GM13976 (cell line): Measurements from ENCODE around the gene ACCS.

ENCODE experiments used
- DNase-seq: peaks from one replicate; pipeline ENCODE4 v3.0.0; 2012; ENCODE audit warnings: low spot score
- in situ Hi-C: fragments of 300-500 bp; cut with MboI; formaldehyde crosslinking; loops from one replicate; pipeline ENCODE4 v1.12.0; 2022; ENCODE audit warnings: low sequenced_read_pairs, mixed read lengths, inconsistent platforms; ENCODE audit not compliant: unreplicated experiment
- TF ChIP-seq, protein P1 (sequence below): IDR thresholded peaks from 2 replicates; pipeline ENCODE4 v1.5.1; 2012; ENCODE audit warnings: borderline replicate concordance, mild to moderate bottlenecking; ENCODE audit not compliant: insufficient read depth; ENCODE audit errors: extremely low read depth, missing control alignments, control extremely low read depth

ACCS gene

GRCh38 chr11:44032299-44033085, 33.6 kb upstream of the ACCS start:
- DNase-seq, result no peak
- TF ChIP-seq, protein P1, sequence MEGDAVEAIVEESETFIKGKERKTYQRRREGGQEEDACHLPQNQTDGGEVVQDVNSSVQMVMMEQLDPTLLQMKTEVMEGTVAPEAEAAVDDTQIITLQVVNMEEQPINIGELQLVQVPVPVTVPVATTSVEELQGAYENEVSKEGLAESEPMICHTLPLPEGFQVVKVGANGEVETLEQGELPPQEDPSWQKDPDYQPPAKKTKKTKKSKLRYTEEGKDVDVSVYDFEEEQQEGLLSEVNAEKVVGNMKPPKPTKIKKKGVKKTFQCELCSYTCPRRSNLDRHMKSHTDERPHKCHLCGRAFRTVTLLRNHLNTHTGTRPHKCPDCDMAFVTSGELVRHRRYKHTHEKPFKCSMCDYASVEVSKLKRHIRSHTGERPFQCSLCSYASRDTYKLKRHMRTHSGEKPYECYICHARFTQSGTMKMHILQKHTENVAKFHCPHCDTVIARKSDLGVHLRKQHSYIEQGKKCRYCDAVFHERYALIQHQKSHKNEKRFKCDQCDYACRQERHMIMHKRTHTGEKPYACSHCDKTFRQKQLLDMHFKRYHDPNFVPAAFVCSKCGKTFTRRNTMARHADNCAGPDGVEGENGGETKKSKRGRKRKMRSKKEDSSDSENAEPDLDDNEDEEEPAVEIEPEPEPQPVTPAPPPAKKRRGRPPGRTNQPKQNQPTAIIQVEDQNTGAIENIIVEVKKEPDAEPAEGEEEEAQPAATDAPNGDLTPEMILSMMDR, result no peak
- in situ Hi-C loops, result no loop called here

- in situ Hi-C loops, result no loop called here
- TF ChIP-seq, protein P1, result no peak
- no peak for DNase-seq
Measured at GRCh38 chr11:44033411-44033850, 32.6 kb upstream of the ACCS start.

GRCh38 chr11:44033856-44034255, 32.2 kb upstream of the ACCS start:
- no peak for DNase-seq
- in situ Hi-C loops, result no loop called here
- TF ChIP-seq, protein P1, result no peak

DNA sequence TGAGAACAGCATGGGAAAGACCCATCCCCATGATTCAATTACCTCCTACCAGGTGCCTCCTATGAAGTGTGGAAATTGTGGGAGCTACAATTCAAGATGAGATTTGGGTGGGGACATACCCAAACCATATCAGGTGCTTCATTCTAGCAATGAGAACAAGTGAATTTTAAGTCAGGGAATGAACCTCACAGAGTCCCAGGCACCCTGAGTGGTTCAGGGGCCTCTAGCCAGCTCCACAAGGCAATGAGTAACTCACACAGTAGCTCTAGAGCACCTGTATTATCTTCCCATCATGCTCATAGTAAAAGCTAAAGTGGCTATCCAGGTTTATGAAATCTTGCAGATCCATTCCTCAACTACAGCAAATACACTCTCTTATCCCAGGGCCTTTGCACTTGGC, 31.4 kb upstream of the ACCS start:
- in situ Hi-C loops, result no loop called here
- TF ChIP-seq, protein P1, result no peak
- DNase-seq, result no peak

- in situ Hi-C loops, result no loop called here
- TF ChIP-seq, protein P1, result peak; percentile 68
- DNase-seq, result peak; percentile 48
Measured at GRCh38 chr11:44036811-44037657, 29.0 kb upstream of the ACCS start.

DNA sequence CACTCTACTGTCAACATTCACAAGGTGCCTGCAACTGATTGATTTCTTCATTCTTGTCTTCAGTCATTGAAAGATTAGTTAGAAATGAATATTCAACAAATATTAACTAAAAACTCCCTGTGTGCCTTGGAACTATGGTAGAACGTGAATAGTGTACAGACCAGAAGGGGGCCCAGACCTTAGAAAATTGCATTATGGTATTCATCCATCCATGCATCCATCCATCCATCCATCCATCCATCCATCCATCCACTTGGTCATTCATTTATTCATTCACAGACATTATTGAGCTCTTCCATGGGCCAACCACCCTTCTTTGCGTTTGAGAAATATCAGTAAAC, 28.4 kb upstream of the ACCS start:
- in situ Hi-C loops, result no loop called here
- TF ChIP-seq, protein P1, result no peak
- DNase-seq, result no peak
